KMS-11 (cell line): Measurements from ENCODE around the gene SPRR1A.

Source experiments
- H2AFZ ChIP-seq: fragments of 200-600 bp; sonication (generic); 2 replicates; pipeline ENCODE4 v1.6.1; 2016; ENCODE audit warnings: antibody characterized with exemption, mixed run types, low read depth
- H3K27ac ChIP-seq: fragments of 200-600 bp; sonication (generic); 2 replicates; pipeline ENCODE4 v1.6.1; 2016; ENCODE audit warnings: mild to moderate bottlenecking, mixed run types
- H3K27me3 ChIP-seq: fragments of 200-600 bp; sonication (generic); 2 replicates; pipeline ENCODE4 v1.6.1; 2017; ENCODE audit warnings: mild to moderate bottlenecking, low read depth, mixed run types, moderate library complexity; ENCODE audit not compliant: insufficient read depth
- H3K36me3 ChIP-seq: fragments of 200-600 bp; sonication (generic); 2 replicates; pipeline ENCODE4 v1.6.1; 2017; ENCODE audit warnings: mild to moderate bottlenecking, mixed run types; ENCODE audit not compliant: insufficient read depth
- H3K4me1 ChIP-seq: fragments of 200-600 bp; sonication (generic); 2 replicates; pipeline ENCODE4 v1.6.1; 2016; ENCODE audit warnings: mild to moderate bottlenecking, low read depth, mixed run types; ENCODE audit not compliant: poor library complexity, severe bottlenecking
- H3K4me2 ChIP-seq: fragments of 200-600 bp; sonication (generic); 2 replicates; pipeline ENCODE4 v1.7.0; 2016; ENCODE audit warnings: mild to moderate bottlenecking, mixed run types
- H3K4me3 ChIP-seq: fragments of 200-600 bp; sonication (generic); IDR thresholded peaks from 2 replicates; pipeline ENCODE4 v1.6.1; 2017; ENCODE audit warnings: low read depth, low read length, mixed read lengths; ENCODE audit not compliant: insufficient read depth
- H3K79me2 ChIP-seq: fragments of 200-600 bp; sonication (generic); 2 replicates; pipeline ENCODE4 v1.6.1; 2016; ENCODE audit warnings: low read depth, mixed run types; ENCODE audit not compliant: insufficient read depth
- H3K9ac ChIP-seq: fragments of 200-600 bp; sonication (generic); 2 replicates; pipeline ENCODE4 v1.6.1; 2016; ENCODE audit warnings: mild to moderate bottlenecking, mixed run types
- H4K20me1 ChIP-seq: fragments of 200-600 bp; sonication (generic); 2 replicates; pipeline ENCODE4 v1.6.1; 2016; ENCODE audit warnings: mild to moderate bottlenecking, mixed run types; ENCODE audit not compliant: insufficient read depth
- CTCF ChIP-seq: fragments of 200-600 bp; sonication (generic); conservative IDR thresholded peaks from 2 replicates; pipeline ENCODE4 v1.6.1; 2017; ENCODE audit warnings: low read depth, mild to moderate bottlenecking, antibody characterized with exemption, low read length, moderate library complexity, mixed read lengths

The SPRR1A gene

GRCh38 chr1:153032677-153033308, 48.9 kb downstream of the SPRR1A start:
- Histone ChIP-seq H2AFZ (no peak overlapping the region), H3K27ac (no peak overlapping the region), H3K4me3 (no peak overlapping the region)

GRCh38 chr1:153035211-153035610, 51.3 kb downstream of the SPRR1A start:
- no peak overlapping the region for H3K4me3 ChIP-seq
- no peak for TF ChIP-seq CTCF
- H3K4me2 ChIP-seq: no peak overlapping the region
- H3K9ac ChIP-seq: no peak overlapping the region
- H3K27ac ChIP-seq: no peak overlapping the region
- H3K4me1 ChIP-seq: no peaks in the 10 kb centered on the region
- H3K79me2 ChIP-seq: no peaks in the 10 kb centered on the region
- H4K20me1 ChIP-seq: no peaks in the 10 kb centered on the region
- no peak overlapping the region for H2AFZ ChIP-seq
- H3K27me3 ChIP-seq: no peaks in the 10 kb centered on the region
- no peaks in the 10 kb centered on the region for H3K36me3 ChIP-seq

More at GRCh38 chr1:153032677-153033308, 48.9 kb downstream of the SPRR1A start:
- TF ChIP-seq CTCF: peak; percentile 43
- Histone ChIP-seq H3K79me2 (no peaks in the 10 kb centered on the region), H3K27me3 (no peaks in the 10 kb centered on the region), H4K20me1 (no peaks in the 10 kb centered on the region), H3K36me3 (no peaks in the 10 kb centered on the region), H3K9ac (no peak overlapping the region), H3K4me2 (no peak overlapping the region), H3K4me1 (no peaks in the 10 kb centered on the region)
